ENCODE results near the gene FIBCD1.

- no peak for TF ChIP-seq CTCF (IDR thresholded peaks at IDR 0.05)
- TF ChIP-seq POLR2A (IDR thresholded peaks at IDR 0.05), result no peak
These were observed 73.1 kb downstream of the FIBCD1 start for GRCh38 chr9:130865921-130866320.
